WTC11 (cell line): ENCODE data around the gene ABCC9. TPM values are rescaled to one million over a fixed set of nuclear protein-coding genes. Genes with fewer than 3 reads are reported as not detected.

ENCODE experiments used
- ATAC-seq: fragments of 200-7000 bp; cut with Tn5 transposase; 2 replicates; pipeline ENCODE4 v1.10.0; 2021; ENCODE audit warnings: mild to moderate bottlenecking, moderate library complexity
- CTCF ChIA-PET: fragments of 300-600 bp; sonication (Branson Sonifier 250); formaldehyde crosslinking; loops from one replicate; lab custom pipeline; 2021; ENCODE audit warnings: antibody characterized with exemption; lab: Charles Lee
- POLR2A ChIA-PET: fragments of 350-600 bp; sonication (Branson Sonifier 250); formaldehyde crosslinking; loops from one replicate; lab custom pipeline; 2021; ENCODE audit warnings: antibody characterized with exemption; lab: Charles Lee
- DNase-seq: peaks from one replicate; pipeline ENCODE4 v3.0.0; 2021; ENCODE audit warnings: low spot score
- H3K27ac Mint-ChIP-seq: 2 replicates; pipeline ENCODE4 v1.8.0; 2021; ENCODE audit warnings: mixed read lengths
- H3K27me3 Mint-ChIP-seq: 2 replicates; pipeline ENCODE4 v1.8.0; 2021; ENCODE audit warnings: low read depth, mild to moderate bottlenecking, moderate library complexity, mixed read lengths
- H3K36me3 Mint-ChIP-seq: 2 replicates; pipeline ENCODE4 v1.8.0; 2021; ENCODE audit warnings: mixed read lengths
- H3K4me1 Mint-ChIP-seq: 2 replicates; pipeline ENCODE4 v1.8.0; 2022; ENCODE audit warnings: mixed read lengths
- H3K4me3 Mint-ChIP-seq: 2 replicates; pipeline ENCODE4 v1.8.0; 2021; ENCODE audit warnings: mild to moderate bottlenecking, moderate library complexity, mixed read lengths
- H3K9me3 Mint-ChIP-seq: 2 replicates; pipeline ENCODE4 v1.8.0; 2021; ENCODE audit warnings: mixed read lengths
- CREB1 ChIP-seq: sonication (generic); formaldehyde crosslinking; IDR thresholded peaks from 2 replicates; pipeline ENCODE4 v1.8.0; 2023; ENCODE audit warnings: mild to moderate bottlenecking, missing genetic modification reagents
- GABPB1 ChIP-seq: sonication (generic); formaldehyde crosslinking; IDR thresholded peaks from 2 replicates; pipeline ENCODE4 v1.8.1; 2023; ENCODE audit warnings: mild to moderate bottlenecking, missing genetic modification reagents
- MYBL2 ChIP-seq: sonication (generic); formaldehyde crosslinking; IDR thresholded peaks from 2 replicates; pipeline ENCODE4 v1.8.1; 2023; ENCODE audit warnings: mild to moderate bottlenecking, moderate library complexity, missing genetic modification reagents
- NFATC4 ChIP-seq: fragments of 250-450 bp; sonication (Bioruptor Pico); IDR thresholded peaks from 2 replicates; pipeline ENCODE4 v1.9.0; 2021; ENCODE audit warnings: mild to moderate bottlenecking
- NR3C1 ChIP-seq: sonication (generic); formaldehyde crosslinking; conservative IDR thresholded peaks from 2 replicates; pipeline ENCODE4 v1.8.1; 2023; ENCODE audit warnings: low read depth, mild to moderate bottlenecking, missing genetic modification reagents
- SP1 ChIP-seq: sonication (generic); formaldehyde crosslinking; conservative IDR thresholded peaks from 2 replicates; pipeline ENCODE4 v1.8.1; 2022; ENCODE audit warnings: missing genetic modification reagents
- ZNF416 ChIP-seq: fragments of 250-450 bp; sonication (Bioruptor Pico); IDR thresholded peaks from 2 replicates; pipeline ENCODE4 v1.9.0; 2021; ENCODE audit warnings: mild to moderate bottlenecking, inconsistent platforms
- ZNF423 ChIP-seq: fragments of 250-450 bp; sonication (Bioruptor Pico); IDR thresholded peaks from 2 replicates; pipeline ENCODE4 v2.1.2; 2022; ENCODE audit warnings: mild to moderate bottlenecking, moderate library complexity
- total RNA-seq: library from RNA; stranded (reverse); gene quantifications from 3 replicates; pipeline ENCODE4 v1.2.3, GENCODE V29; 2021
- TF ChIP-seq, protein P1 (sequence below): sonication (generic); formaldehyde crosslinking; IDR thresholded peaks from 2 replicates; pipeline ENCODE4 v1.8.1; 2023; ENCODE audit warnings: mild to moderate bottlenecking, missing genetic modification reagents
- TF ChIP-seq, protein P2 (sequence below): sonication (generic); formaldehyde crosslinking; IDR thresholded peaks from 2 replicates; pipeline ENCODE4 v1.8.0; 2023; ENCODE audit warnings: missing genetic modification reagents
- TF ChIP-seq, protein P3 (sequence below): fragments of 250-450 bp; sonication (Bioruptor Pico); conservative IDR thresholded peaks from 2 replicates; pipeline ENCODE4 v1.9.0; 2021; ENCODE audit warnings: mild to moderate bottlenecking
- TF ChIP-seq, protein P4 (sequence below): sonication (generic); formaldehyde crosslinking; IDR thresholded peaks from 2 replicates; pipeline ENCODE4 v1.8.0; 2022; ENCODE audit warnings: mild to moderate bottlenecking, missing genetic modification reagents
- TF ChIP-seq, protein P5 (sequence below): sonication (generic); formaldehyde crosslinking; IDR thresholded peaks from 2 replicates; pipeline ENCODE4 v1.8.1; 2022; ENCODE audit warnings: low read depth, missing genetic modification reagents, borderline replicate concordance
- TF ChIP-seq, protein P6 (sequence below): sonication (generic); formaldehyde crosslinking; IDR thresholded peaks from 2 replicates; pipeline ENCODE4 v1.8.0; 2022; ENCODE audit warnings: mild to moderate bottlenecking, missing genetic modification reagents

ABCC9 gene
- total RNA-seq, 1 experiment from 2014 or later = 0.04 TPM

DNA sequence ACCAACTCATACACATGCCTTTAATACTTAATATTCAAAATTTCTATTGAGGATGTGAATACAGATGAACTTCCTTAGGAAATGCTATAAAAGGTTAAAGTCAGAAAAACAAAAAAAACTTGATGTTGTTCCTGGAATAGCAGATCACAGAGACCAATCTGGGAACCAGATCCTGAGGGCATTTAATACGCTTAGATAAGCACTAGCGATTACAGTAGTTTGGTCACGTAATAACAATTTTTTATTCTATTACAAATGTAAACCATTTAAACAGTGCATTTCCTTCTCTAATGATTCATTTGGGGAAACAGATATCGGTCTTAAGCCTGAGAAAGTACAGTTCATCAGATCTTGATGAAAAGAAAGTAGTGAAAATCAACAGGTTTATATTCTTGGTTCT, 30.8 kb upstream of the ABCC9 start (continued):
- TF ChIP-seq, protein P1, sequence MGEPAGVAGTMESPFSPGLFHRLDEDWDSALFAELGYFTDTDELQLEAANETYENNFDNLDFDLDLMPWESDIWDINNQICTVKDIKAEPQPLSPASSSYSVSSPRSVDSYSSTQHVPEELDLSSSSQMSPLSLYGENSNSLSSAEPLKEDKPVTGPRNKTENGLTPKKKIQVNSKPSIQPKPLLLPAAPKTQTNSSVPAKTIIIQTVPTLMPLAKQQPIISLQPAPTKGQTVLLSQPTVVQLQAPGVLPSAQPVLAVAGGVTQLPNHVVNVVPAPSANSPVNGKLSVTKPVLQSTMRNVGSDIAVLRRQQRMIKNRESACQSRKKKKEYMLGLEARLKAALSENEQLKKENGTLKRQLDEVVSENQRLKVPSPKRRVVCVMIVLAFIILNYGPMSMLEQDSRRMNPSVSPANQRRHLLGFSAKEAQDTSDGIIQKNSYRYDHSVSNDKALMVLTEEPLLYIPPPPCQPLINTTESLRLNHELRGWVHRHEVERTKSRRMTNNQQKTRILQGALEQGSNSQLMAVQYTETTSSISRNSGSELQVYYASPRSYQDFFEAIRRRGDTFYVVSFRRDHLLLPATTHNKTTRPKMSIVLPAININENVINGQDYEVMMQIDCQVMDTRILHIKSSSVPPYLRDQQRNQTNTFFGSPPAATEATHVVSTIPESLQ (CRISPR knock-in tag) = no peak
- TF ChIP-seq, protein P2, sequence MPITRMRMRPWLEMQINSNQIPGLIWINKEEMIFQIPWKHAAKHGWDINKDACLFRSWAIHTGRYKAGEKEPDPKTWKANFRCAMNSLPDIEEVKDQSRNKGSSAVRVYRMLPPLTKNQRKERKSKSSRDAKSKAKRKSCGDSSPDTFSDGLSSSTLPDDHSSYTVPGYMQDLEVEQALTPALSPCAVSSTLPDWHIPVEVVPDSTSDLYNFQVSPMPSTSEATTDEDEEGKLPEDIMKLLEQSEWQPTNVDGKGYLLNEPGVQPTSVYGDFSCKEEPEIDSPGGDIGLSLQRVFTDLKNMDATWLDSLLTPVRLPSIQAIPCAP (CRISPR knock-in tag) = no peak
- TF ChIP-seq MYBL2 (CRISPR knock-in tag) = no peak
- TF ChIP-seq, protein P3, sequence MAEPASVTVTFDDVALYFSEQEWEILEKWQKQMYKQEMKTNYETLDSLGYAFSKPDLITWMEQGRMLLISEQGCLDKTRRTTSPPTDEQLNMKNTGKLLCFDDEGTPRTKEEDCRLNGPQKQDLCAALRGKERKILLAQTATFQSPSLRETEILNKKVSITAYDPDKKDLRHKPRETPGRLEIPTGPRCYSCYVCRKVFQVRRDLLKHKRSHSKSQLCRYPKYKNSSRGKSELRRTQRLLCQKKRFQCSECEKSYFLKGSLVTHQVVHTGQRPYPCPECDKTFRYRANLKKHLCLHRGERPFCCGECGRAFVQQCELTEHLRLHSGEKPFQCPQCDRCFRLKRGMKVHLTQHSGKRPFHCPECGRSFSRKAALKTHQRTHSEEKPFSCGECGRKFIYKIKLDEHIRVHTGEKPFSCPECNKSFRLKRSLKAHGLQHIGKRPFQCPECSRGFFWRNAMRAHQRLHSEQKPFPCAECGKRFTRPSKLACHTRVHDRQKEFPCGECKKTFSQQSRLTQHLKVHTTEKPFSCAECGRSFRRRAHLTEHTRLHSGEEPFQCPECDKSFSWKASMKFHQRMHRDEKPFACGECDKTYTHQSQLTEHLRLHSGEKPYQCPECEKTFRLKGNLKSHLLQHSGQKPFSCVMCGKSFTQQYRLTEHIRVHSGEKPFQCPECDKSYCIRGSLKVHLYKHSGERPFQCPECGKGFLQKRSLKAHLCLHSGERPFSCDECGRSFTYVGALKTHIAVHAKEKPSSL (CRISPR knock-in tag) = no peak

DNA sequence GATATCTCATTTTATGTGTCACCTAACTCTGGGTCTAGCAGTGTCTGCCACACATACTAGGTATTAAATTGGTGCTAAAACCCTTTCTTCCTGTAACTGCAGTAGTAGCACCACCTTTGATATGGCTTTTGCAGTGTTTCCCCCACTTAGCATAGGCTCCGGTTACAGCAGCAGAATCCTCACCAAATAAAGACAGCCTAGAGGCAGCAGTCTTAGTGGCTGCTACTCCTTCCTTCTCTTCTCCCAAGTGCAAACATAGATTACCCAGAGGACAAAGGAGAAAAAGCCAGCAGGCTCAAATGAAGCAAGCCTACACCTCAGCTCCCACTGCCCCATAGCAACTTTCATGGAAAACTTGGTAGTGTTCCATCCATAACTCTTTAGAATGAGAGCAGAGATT, 30.1 kb upstream of the ABCC9 start:
- CTCF ChIA-PET = interaction anchor here (1.0 kb wide), 1 partner anchor 10 kb away, joined by 3 read pairs; no protein-coding TSS in a partner anchor
- Mint-ChIP-seq H3K4me1 (peaks cover 9% of the 10 kb centered on the region), H3K27ac (no peak overlapping the region), H3K4me3 (no peak overlapping the region), H3K9me3 (peaks cover 4% of the 10 kb centered on the region), H3K27me3 (no peaks in the 10 kb centered on the region), H3K36me3 (no peaks in the 10 kb centered on the region)
- ATAC-seq (peak; percentile 100), DNase-seq (no peak)
- TF ChIP-seq ZNF423 (CRISPR knock-in tag) (no peak), NR3C1 (no peak), CREB1 (CRISPR knock-in tag) (no peak), NFATC4 (no peak), SP1 (no peak), GABPB1 (CRISPR knock-in tag) (no peak), ZNF416 (CRISPR knock-in tag) (no peak)
- TF ChIP-seq, protein P4, sequence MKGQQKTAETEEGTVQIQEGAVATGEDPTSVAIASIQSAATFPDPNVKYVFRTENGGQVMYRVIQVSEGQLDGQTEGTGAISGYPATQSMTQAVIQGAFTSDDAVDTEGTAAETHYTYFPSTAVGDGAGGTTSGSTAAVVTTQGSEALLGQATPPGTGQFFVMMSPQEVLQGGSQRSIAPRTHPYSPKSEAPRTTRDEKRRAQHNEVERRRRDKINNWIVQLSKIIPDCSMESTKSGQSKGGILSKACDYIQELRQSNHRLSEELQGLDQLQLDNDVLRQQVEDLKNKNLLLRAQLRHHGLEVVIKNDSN (CRISPR knock-in tag) = no peak
- TF ChIP-seq, all 79 proteins: peak for 0
- POLR2A ChIA-PET = no interaction called here

DNA sequence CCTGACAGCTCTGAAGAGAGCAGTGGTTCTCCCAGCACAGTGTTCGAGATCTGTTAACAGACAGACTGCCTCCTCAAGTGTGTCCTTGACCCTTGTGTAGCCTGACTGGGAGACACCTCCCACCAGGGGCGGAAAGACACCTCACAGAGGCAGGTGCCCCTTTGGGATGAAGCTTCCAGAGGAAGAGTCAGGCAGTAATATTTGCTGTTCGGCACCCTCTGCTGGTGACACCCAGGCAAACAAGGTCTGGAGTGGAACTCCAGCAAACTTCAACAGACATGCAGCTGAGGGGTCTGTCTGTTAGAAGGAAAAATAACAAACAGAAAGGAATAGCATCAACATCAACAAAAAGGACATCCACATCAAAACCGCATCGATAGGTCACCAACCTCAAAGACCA, 21.6 kb upstream of the ABCC9 start:
- no peaks in the 10 kb centered on the region for H3K4me1 Mint-ChIP-seq
- no peak overlapping the region for H3K27ac Mint-ChIP-seq
- H3K27me3 Mint-ChIP-seq = no peaks in the 10 kb centered on the region
- H3K9me3 Mint-ChIP-seq = peaks cover 12% of the 10 kb centered on the region
- H3K36me3 Mint-ChIP-seq = no peaks in the 10 kb centered on the region
- ATAC-seq (no peak), DNase-seq (no peak)
- CTCF ChIA-PET = interaction anchor here (1.0 to 1.6 kb wide), 4 partner anchors 13 to 265 kb away, joined by 3 to 5 read pairs (median 4); partner anchors contain the start of gene KCNJ8
- TF ChIP-seq, protein P5, sequence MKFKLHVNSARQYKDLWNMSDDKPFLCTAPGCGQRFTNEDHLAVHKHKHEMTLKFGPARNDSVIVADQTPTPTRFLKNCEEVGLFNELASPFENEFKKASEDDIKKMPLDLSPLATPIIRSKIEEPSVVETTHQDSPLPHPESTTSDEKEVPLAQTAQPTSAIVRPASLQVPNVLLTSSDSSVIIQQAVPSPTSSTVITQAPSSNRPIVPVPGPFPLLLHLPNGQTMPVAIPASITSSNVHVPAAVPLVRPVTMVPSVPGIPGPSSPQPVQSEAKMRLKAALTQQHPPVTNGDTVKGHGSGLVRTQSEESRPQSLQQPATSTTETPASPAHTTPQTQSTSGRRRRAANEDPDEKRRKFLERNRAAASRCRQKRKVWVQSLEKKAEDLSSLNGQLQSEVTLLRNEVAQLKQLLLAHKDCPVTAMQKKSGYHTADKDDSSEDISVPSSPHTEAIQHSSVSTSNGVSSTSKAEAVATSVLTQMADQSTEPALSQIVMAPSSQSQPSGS (CRISPR knock-in tag) = no peak
- TF ChIP-seq, protein P6, sequence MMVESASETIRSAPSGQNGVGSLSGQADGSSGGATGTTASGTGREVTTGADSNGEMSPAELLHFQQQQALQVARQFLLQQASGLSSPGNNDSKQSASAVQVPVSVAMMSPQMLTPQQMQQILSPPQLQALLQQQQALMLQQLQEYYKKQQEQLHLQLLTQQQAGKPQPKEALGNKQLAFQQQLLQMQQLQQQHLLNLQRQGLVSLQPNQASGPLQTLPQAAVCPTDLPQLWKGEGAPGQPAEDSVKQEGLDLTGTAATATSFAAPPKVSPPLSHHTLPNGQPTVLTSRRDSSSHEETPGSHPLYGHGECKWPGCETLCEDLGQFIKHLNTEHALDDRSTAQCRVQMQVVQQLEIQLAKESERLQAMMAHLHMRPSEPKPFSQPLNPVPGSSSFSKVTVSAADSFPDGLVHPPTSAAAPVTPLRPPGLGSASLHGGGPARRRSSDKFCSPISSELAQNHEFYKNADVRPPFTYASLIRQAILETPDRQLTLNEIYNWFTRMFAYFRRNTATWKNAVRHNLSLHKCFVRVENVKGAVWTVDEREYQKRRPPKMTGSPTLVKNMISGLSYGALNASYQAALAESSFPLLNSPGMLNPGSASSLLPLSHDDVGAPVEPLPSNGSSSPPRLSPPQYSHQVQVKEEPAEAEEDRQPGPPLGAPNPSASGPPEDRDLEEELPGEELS = no peak
- POLR2A ChIA-PET = no interaction called here
- H3K4me3 Mint-ChIP-seq = no peak overlapping the region
